T-helper 22 cell (primary cell): Measurements from ENCODE around the gene SLC44A5.
"Not testable (repeated sequence)": the region's sequence is repeated elsewhere in the genome, so short reads cannot be mapped to it uniquely, and the experiment has no call there.

Experiments
- DNase-seq: peaks from one replicate; pipeline ENCODE4 v3.0.0-alpha.2; 2020; ENCODE audit warnings: low read depth

Gene SLC44A5

GRCh38 chr1:75611014-75611413 lies at the start of gene SLC44A5:
SLC44A5 (minus strand) TSS chr1:75611114; CDS start chr1:75541447, 69,667 bp downstream.
- no peak for DNase-seq

GRCh38 chr1:75655931-75656330 lies 45.0 kb upstream of the SLC44A5 start:
- DNase-seq, result no peak

GRCh38 chr1:75647183-75647582 lies 36.3 kb upstream of the SLC44A5 start:
- DNase-seq, result not testable (repeated sequence)

- DNase-seq, result not testable (repeated sequence)
Measured at GRCh38 chr1:75645153-75645552, 34.2 kb upstream of the SLC44A5 start.

GRCh38 chr1:75643460-75643859 lies 32.5 kb upstream of the SLC44A5 start:
- no peak for DNase-seq

GRCh38 chr1:75641325-75641724 lies 30.4 kb upstream of the SLC44A5 start:
- no peak for DNase-seq

- DNase-seq, result no peak
Measured at GRCh38 chr1:75640137-75640536, 29.2 kb upstream of the SLC44A5 start.

GRCh38 chr1:75632350-75632949 lies 21.5 kb upstream of the SLC44A5 start:
- no peak for DNase-seq

- no peak for DNase-seq
Measured at GRCh38 chr1:75630998-75631397, 20.1 kb upstream of the SLC44A5 start.

- no peak for DNase-seq
Measured at GRCh38 chr1:75630004-75630594, 19.2 kb upstream of the SLC44A5 start.

GRCh38 chr1:75625795-75626194 lies 14.9 kb upstream of the SLC44A5 start:
- no peak for DNase-seq

GRCh38 chr1:75618382-75618781 lies 7.5 kb upstream of the SLC44A5 start:
- no peak for DNase-seq

- DNase-seq, result no peak
Measured at GRCh38 chr1:75616436-75617433, 5.8 kb upstream of the SLC44A5 start.

- DNase-seq, result no peak
Measured at GRCh38 chr1:75615613-75616435, 4.9 kb upstream of the SLC44A5 start.

- DNase-seq, result no peak
Measured at GRCh38 chr1:75614399-75614756, 3.5 kb upstream of the SLC44A5 start.

GRCh38 chr1:75613916-75614315 lies 3.0 kb upstream of the SLC44A5 start:
- DNase-seq, result no peak

- DNase-seq, result no peak
Measured at GRCh38 chr1:75612976-75613375, 2.1 kb upstream of the SLC44A5 start.

- DNase-seq, result no peak
Measured at GRCh38 chr1:75602486-75602885, 8.4 kb downstream of the SLC44A5 start.

GRCh38 chr1:75600781-75601180 lies 10.1 kb downstream of the SLC44A5 start:
- DNase-seq, result no peak

- no peak for DNase-seq
Measured at GRCh38 chr1:75594327-75594726, 16.6 kb downstream of the SLC44A5 start.

GRCh38 chr1:75593457-75593856 lies 17.5 kb downstream of the SLC44A5 start:
- DNase-seq, result not testable (repeated sequence)

- no peak for DNase-seq
Measured at GRCh38 chr1:75589637-75590036, 21.3 kb downstream of the SLC44A5 start.
